GM13976 (cell line): Measurements from ENCODE around the gene C1orf116.

Source experiments
- DNase-seq: peaks from one replicate; pipeline ENCODE4 v3.0.0; 2012; ENCODE audit warnings: low spot score
- CTCF ChIP-seq: IDR thresholded peaks from 2 replicates; pipeline ENCODE4 v1.5.1; 2012; ENCODE audit warnings: borderline replicate concordance, mild to moderate bottlenecking; ENCODE audit not compliant: insufficient read depth; ENCODE audit errors: extremely low read depth, missing control alignments, control extremely low read depth
- in situ Hi-C: fragments of 300-500 bp; cut with MboI; formaldehyde crosslinking; loops from one replicate; pipeline ENCODE4 v1.12.0; 2022; ENCODE audit warnings: low sequenced_read_pairs, mixed read lengths, inconsistent platforms; ENCODE audit not compliant: unreplicated experiment

Gene C1orf116

GRCh38 chr1:207027206-207027777 lies 5.3 kb downstream of the C1orf116 start:
- no peak for TF ChIP-seq CTCF
- in situ Hi-C loops: no loop called here
- DNase-seq: no peak

- DNase-seq: no peak
- in situ Hi-C loops: no loop called here
- TF ChIP-seq CTCF: no peak
Observed at GRCh38 chr1:207026104-207026534, 6.4 kb downstream of the C1orf116 start.

GRCh38 chr1:207025146-207025880 lies 7.2 kb downstream of the C1orf116 start:
- in situ Hi-C loops: no loop called here
- DNase-seq: no peak
- TF ChIP-seq CTCF: no peak

- DNase-seq: no peak
- TF ChIP-seq CTCF: no peak
- in situ Hi-C loops: no loop called here
Observed at GRCh38 chr1:207024202-207025145, 8.1 kb downstream of the C1orf116 start.

- no peak for DNase-seq
- in situ Hi-C loops: no loop called here
- TF ChIP-seq CTCF: no peak
Observed at GRCh38 chr1:207022996-207023679, 9.4 kb downstream of the C1orf116 start.
